ENCODE measurements around the gene CIP2A. TPM values are rescaled to one million over a fixed set of nuclear protein-coding genes. Genes with fewer than 3 reads are reported as not detected.

The CIP2A gene
- total and polyA plus RNA-seq, 2 of the 13 experiments (the other 11 are each of a cell fraction or from before 2014, with no cell fraction given): 7.8 to 36.9 TPM

DNA sequence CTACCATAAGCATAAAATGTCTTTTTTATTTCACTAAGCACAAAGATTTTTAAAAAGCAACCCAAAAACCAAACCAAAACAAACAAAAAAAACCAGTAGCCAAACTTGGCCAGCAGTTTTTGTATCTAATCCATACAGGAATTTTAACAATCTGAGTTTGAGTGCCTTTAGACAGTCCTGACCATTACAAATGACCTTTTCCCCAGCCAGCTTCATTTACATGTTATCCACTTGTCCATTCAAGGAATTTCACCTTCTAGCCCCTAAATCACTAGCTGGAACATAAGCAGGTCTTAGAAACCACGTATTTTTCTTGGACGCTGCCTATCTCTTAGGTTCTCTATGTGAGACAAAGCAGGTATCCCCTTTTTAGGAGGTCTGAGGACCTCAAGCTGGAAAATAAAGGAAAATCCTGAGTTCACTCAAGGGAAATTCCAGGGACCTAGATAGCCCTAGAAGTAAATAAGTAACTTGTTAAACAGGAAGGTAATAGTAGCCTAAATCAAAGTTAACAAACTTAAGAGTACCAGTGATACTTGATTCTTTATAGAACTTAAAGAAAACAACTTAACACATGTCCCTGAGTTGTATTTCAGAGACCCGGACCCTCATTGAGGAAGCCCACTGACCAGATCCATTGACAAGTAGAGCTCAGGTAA is 34.2 kb downstream of the CIP2A start (continued):
- TF ChIP-seq, protein P1, sequence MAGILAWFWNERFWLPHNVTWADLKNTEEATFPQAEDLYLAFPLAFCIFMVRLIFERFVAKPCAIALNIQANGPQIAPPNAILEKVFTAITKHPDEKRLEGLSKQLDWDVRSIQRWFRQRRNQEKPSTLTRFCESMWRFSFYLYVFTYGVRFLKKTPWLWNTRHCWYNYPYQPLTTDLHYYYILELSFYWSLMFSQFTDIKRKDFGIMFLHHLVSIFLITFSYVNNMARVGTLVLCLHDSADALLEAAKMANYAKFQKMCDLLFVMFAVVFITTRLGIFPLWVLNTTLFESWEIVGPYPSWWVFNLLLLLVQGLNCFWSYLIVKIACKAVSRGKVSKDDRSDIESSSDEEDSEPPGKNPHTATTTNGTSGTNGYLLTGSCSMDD (CRISPR knock-in tag; IDR thresholded peaks at IDR 0.05): no peak
- TF ChIP-seq, protein P2, sequence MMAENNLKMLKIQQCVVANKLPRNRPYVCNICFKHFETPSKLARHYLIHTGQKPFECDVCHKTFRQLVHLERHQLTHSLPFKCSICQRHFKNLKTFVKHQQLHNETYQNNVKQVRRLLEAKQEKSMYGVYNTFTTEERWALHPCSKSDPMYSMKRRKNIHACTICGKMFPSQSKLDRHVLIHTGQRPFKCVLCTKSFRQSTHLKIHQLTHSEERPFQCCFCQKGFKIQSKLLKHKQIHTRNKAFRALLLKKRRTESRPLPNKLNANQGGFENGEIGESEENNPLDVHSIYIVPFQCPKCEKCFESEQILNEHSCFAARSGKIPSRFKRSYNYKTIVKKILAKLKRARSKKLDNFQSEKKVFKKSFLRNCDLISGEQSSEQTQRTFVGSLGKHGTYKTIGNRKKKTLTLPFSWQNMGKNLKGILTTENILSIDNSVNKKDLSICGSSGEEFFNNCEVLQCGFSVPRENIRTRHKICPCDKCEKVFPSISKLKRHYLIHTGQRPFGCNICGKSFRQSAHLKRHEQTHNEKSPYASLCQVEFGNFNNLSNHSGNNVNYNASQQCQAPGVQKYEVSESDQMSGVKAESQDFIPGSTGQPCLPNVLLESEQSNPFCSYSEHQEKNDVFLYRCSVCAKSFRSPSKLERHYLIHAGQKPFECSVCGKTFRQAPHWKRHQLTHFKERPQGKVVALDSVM (CRISPR knock-in tag; IDR thresholded peaks at IDR 0.05): no peak
- no peak for TF ChIP-seq ZNF746 (CRISPR knock-in tag; IDR thresholded peaks at IDR 0.05)
- TF ChIP-seq RFX1 (IDR thresholded peaks at IDR 0.05): no peak
- no peak for TF ChIP-seq MAFK (conservative IDR thresholded peaks at IDR 0.05 in 1 of 2, IDR thresholded peaks at IDR 0.05 in 1 of 2; ENCODE audit: low read length in 2 of 2)
- TF ChIP-seq MTF1 (CRISPR knock-in tag; IDR thresholded peaks at IDR 0.05): no peak
- no peak for TF ChIP-seq SALL2 (CRISPR knock-in tag; IDR thresholded peaks at IDR 0.05)
- TF ChIP-seq ATF7 (IDR thresholded peaks at IDR 0.05): no peak
- TF ChIP-seq ATF7 (CRISPR knock-in tag; IDR thresholded peaks at IDR 0.05): no peak

DNA sequence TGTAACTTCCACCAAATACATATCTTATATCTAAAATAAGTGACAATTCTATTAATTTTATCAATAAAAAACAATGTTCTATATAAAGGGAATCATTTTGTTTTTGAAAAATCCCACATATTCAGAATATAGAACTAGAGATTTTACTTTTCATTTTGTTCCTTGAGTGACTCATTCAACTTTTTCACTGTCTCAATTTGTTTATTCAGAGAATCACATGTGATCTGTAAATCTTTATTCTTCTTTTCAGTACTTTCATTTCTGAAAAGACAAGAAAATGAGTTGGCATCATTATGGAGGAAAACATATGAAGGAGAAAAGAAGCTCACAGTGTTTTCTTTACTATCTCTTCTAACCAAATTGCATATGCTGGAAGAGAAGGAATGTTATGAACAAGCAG is 35.0 kb downstream of the CIP2A start:
- H3K27ac ChIP-seq (ENCODE audit: extremely low read length, insufficient read depth, low read length): no peak overlapping the region
- no TSS peak for BruUV-seq (replicated peaks)
- FAIRE-seq (no peak), ATAC-seq (no peak), DNase-seq (ENCODE audit: low spot score) (no peak)
- intact Hi-C loops (cut with micrococcal nuclease; ENCODE audit: unreplicated experiment) (no loop called here), in situ Hi-C loops (cut with HindIII; ENCODE audit: extremely low pct_ligation_motif_present, low pct_unique_long_range_greater_than_20kb) (loop anchor here (5.0 kb wide), 1 partner anchor 62 kb away; no protein-coding TSS in a partner anchor)
- H4K20me1 ChIP-seq (ENCODE audit: insufficient read depth, low read length): no peaks in the 10 kb centered on the region
- H3K4me3 ChIP-seq (replicated peaks in 1 of 3; ENCODE audit: insufficient read depth in 1 of 3, low read depth in 2 of 3, low read length in 3 of 3): no peak overlapping the region
- no peaks in the 10 kb centered on the region for H3K9me3 ChIP-seq (ENCODE audit: low read length)
- H3K36me3 ChIP-seq (replicated peaks in 1 of 2; ENCODE audit: control insufficient read depth in 1 of 2, insufficient read depth in 2 of 2, low read length in 2 of 2): peaks cover 0 to 18% of the 10 kb centered on the region in 2 experiments; a peak in 2 of 5 replicates
- POLR2A ChIA-PET: no interaction called here
- H3K79me2 ChIP-seq (ENCODE audit: insufficient read depth, low read length): no peaks in the 10 kb centered on the region
- H2AFZ ChIP-seq (ENCODE audit: low read length): no peak overlapping the region
- H3K4me1 ChIP-seq (ENCODE audit: insufficient read depth, low read length): peaks cover 14% of the 10 kb centered on the region
- no peak overlapping the region for H3K9ac ChIP-seq (ENCODE audit: insufficient read depth, low read depth, low read length)
- no peaks in the 10 kb centered on the region for H3K27me3 ChIP-seq (ENCODE audit: control insufficient read depth in 1 of 2, insufficient read depth in 2 of 2, low read length in 2 of 2)
- CTCF ChIA-PET (ENCODE audit: low intra/inter-chr PET ratio, low total read pairs): interaction anchor here (5.4 kb wide), 1 partner anchor 63 kb away, joined by 47 read pairs; no protein-coding TSS in a partner anchor
- no peak overlapping the region for H3K4me2 ChIP-seq (ENCODE audit: low read depth, low read length)
- TF ChIP-seq RFXANK (CRISPR knock-in tag; IDR thresholded peaks at IDR 0.05): no peak
- TF ChIP-seq CBX1 (IDR thresholded peaks at IDR 0.05; ENCODE audit: low read depth): no peak
- no peak for TF ChIP-seq PHF5A (CRISPR knock-in tag; IDR thresholded peaks at IDR 0.05; ENCODE audit: low read depth, unreplicated experiment)
- TF ChIP-seq, protein P3, sequence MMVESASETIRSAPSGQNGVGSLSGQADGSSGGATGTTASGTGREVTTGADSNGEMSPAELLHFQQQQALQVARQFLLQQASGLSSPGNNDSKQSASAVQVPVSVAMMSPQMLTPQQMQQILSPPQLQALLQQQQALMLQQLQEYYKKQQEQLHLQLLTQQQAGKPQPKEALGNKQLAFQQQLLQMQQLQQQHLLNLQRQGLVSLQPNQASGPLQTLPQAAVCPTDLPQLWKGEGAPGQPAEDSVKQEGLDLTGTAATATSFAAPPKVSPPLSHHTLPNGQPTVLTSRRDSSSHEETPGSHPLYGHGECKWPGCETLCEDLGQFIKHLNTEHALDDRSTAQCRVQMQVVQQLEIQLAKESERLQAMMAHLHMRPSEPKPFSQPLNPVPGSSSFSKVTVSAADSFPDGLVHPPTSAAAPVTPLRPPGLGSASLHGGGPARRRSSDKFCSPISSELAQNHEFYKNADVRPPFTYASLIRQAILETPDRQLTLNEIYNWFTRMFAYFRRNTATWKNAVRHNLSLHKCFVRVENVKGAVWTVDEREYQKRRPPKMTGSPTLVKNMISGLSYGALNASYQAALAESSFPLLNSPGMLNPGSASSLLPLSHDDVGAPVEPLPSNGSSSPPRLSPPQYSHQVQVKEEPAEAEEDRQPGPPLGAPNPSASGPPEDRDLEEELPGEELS (CRISPR knock-in tag; IDR thresholded peaks at IDR 0.05): no peak
- TF ChIP-seq SMARCC2 (IDR thresholded peaks at IDR 0.05): no peak
- no peak for TF ChIP-seq RBFOX2 (IDR thresholded peaks at IDR 0.05; ENCODE audit: low read depth, low read length)
